ENCODE measurements around the gene YPEL5.
"Not testable (repeated sequence)": the region's sequence is repeated elsewhere in the genome, so short reads cannot be mapped to it uniquely, and the experiment has no call there.

The YPEL5 gene

DNA sequence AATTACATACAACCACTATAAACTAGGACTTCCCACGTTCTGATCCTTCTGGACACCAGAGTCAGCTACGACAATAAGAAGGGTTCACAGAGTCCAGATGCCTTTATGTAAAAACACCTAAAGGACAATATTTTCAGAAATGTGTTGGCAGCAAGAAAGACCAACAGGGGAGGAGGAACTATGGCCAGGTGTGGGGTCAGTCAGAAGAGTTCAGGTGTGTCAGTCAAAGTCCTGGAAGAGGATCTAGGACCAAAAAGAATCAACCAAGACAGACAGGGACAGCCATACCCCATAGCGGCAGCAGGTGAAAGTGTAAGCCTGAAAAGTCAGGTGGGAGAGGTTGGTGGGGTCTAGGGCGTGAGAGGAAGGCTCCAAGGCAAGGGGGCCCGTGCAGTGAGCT, 38.0 kb upstream of the YPEL5 start:
- H3K4me3 ChIP-seq (ENCODE audit: low read depth, low read length) = no peak overlapping the region
- TF ChIP-seq, protein P1, sequence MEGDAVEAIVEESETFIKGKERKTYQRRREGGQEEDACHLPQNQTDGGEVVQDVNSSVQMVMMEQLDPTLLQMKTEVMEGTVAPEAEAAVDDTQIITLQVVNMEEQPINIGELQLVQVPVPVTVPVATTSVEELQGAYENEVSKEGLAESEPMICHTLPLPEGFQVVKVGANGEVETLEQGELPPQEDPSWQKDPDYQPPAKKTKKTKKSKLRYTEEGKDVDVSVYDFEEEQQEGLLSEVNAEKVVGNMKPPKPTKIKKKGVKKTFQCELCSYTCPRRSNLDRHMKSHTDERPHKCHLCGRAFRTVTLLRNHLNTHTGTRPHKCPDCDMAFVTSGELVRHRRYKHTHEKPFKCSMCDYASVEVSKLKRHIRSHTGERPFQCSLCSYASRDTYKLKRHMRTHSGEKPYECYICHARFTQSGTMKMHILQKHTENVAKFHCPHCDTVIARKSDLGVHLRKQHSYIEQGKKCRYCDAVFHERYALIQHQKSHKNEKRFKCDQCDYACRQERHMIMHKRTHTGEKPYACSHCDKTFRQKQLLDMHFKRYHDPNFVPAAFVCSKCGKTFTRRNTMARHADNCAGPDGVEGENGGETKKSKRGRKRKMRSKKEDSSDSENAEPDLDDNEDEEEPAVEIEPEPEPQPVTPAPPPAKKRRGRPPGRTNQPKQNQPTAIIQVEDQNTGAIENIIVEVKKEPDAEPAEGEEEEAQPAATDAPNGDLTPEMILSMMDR (IDR thresholded peaks at IDR 0.05; ENCODE audit: borderline replicate concordance, insufficient read depth, low read depth, low read length) = no peak

DNA sequence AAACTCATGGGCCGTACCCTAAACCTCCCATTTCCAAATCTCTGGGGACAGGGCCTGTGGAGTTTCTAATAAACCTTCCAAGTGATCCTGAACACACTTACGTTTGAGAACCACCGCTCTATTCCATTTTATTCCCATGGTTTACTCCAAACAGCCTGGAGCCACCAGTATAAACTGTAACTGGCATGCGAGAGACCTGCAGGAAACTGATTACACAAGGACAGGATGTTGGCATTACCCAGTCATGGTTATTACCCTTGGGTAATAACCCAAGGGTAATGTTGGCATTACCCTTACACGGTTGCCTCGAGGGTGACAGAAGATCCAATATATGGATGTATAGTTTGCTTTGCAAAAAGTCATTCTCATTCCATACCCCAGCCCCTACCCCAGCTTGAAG, 37.0 kb upstream of the YPEL5 start:
- H3K4me3 ChIP-seq (ENCODE audit: low read depth, low read length) = no peak overlapping the region

DNA sequence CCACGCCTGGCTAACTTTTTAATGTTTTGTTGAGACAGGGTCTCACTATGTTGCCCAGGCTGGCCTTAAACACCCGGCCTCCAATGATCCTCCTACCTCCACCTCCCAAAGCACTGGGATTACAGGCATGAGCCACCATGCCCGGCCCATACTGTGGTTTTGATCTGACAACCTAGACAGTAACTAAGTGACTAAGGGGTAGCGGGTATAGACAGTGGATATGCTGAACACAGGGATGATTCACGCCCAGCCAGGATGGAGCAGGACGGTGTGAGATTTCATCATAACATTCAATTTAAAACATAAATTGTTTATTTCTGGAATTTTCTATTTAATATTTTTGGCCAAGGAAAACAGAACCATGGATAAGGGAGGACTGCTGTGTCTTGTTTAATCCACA, 36.0 kb upstream of the YPEL5 start:
- H3K4me3 ChIP-seq (ENCODE audit: low read depth, low read length) = no peak overlapping the region
- TF ChIP-seq, protein P1 (IDR thresholded peaks at IDR 0.05; ENCODE audit: borderline replicate concordance, insufficient read depth, low read depth, low read length) = no peak

More for the DNA sequence above, 37.0 kb upstream of the YPEL5 start:
- TF ChIP-seq, protein P1 (IDR thresholded peaks at IDR 0.05; ENCODE audit: borderline replicate concordance, insufficient read depth, low read depth, low read length) = no peak

DNA sequence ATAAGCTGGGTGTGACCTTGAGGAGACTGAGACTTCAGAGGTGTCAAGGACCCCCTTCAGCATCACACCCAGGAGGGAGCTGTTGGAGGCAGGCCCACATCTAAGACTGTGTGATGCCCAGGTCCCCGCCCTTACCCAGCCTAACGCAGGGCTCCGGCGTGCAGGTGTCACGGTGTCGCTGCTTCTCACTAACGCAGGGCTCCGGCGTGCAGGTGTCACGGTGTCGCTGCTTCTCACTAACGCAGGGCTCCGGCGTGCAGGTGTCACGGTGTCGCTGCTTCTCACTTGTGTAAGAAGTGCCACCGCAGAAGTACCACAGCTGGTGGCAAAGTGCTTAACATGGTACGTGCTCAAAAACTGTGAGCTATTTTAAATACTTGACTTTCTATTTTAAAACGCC, 35.6 kb upstream of the YPEL5 start:
- not testable (repeated sequence) for H3K4me3 ChIP-seq (ENCODE audit: low read depth, low read length)

DNA sequence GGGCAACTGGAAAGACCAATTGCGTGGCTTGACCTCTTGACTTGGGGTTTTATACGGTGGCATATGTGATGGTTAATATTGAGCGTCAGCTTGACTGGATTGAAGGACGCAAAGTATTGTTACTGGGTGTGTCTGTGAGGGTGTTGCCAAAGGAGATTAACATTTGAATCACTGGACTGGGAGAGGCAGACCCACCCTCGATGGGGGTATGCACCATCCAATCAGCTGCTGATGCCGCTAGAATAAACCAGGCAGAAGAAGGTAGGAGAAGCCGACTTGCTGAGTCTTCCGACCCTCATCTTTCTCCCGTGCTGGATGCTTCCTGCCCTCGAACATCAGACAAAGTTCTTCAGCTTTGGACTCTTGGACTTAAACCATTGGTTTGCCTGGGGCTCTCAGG, 34.2 kb upstream of the YPEL5 start:
- TF ChIP-seq, protein P1 (IDR thresholded peaks at IDR 0.05; ENCODE audit: borderline replicate concordance, insufficient read depth, low read depth, low read length) = no peak
- H3K4me3 ChIP-seq (ENCODE audit: low read depth, low read length) = no peak overlapping the region

DNA sequence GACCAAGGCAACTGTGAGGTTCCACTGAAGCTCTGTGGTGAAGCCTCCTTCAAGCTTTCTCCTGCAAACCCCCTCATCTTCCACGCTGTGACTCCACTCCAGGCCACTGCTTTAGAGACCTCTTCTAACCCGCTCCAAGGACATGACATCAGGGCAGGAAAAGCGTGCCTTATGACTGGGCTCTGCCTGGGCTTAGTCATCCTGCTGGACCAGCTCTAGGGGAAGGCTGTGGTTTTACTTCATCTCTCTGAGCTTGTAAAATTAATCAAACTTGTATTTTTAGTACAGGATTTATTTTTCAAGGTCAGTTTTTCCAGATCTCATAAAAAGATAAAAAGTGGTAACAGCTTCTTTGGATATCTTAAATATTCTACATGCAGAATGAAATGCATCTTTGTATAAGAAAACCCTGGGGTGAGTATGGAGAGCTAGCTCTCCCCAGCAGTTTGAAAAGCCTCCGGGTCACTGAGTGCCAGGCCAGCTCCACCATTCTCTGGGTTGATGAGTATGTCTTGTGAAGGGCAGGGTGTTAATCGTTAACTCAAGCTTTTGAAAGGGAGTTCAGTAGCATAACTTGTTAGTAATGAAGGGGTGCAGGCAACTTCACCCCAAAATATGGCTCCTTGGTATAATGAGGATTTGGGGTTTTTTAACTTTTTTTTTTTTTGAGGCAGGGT, 33.1 kb upstream of the YPEL5 start:
- H3K4me3 ChIP-seq (ENCODE audit: low read depth, low read length) = no peak overlapping the region
- TF ChIP-seq, protein P1 (IDR thresholded peaks at IDR 0.05; ENCODE audit: borderline replicate concordance, insufficient read depth, low read depth, low read length) = no peak

DNA sequence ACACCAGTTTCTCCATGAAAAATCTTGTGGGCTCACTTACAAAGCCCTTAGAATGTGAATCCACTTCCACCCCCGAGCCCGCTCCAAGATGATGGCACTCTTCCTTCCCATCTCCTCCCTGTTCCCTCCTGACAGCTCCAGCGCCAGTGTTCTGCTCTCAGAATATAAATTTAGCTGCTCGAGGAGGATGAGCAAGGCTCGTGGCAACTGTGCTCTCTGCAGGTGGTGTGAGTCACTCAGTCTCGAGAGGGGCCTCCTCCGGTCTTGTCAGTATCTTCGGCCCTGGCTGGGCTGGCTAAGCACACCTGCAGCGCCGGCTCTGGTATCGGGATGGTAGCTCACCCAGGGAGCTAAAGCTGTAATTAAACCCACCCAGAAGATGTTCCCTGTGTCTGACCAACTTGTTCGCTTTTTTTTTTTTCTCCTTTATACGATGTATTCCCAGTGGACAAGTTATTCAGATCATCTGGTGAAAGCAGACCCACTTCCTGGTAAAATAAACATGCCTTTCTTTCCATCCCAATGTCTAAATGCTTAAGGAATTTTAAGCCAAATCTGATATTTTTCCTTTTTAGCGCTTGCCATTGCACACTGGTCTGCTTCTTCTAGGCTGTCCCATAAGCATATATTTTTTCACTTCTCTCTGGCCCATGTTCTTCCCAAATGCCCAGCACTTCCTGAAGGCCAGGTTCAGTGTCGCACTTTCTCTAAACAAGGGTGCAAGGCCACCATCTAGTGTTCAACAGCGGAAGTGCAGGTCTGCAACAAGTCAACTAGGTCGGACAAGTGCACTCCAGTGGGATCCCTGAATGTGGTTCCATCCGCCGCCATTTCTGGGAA, 31.4 kb upstream of the YPEL5 start:
- H3K4me3 ChIP-seq (ENCODE audit: low read depth, low read length) = no peak overlapping the region
- TF ChIP-seq, protein P1 (IDR thresholded peaks at IDR 0.05; ENCODE audit: borderline replicate concordance, insufficient read depth, low read depth, low read length) = peak; percentile 95
